ENCODE data around the gene SMTN. TPM values are rescaled to one million over a fixed set of nuclear protein-coding genes. Genes with fewer than 3 reads are reported as not detected.
A peak's percentile ranks its signal among the peaks of the same experiment; 100 is the strongest.

Gene SMTN
- total and polyA plus RNA-seq, 10 of the 15 experiments (the other 5 are each of a cell fraction or from before 2014, with no cell fraction given), result 0.92 to 21.9 (median 4.8) TPM

- TF ChIP-seq, protein P1, sequence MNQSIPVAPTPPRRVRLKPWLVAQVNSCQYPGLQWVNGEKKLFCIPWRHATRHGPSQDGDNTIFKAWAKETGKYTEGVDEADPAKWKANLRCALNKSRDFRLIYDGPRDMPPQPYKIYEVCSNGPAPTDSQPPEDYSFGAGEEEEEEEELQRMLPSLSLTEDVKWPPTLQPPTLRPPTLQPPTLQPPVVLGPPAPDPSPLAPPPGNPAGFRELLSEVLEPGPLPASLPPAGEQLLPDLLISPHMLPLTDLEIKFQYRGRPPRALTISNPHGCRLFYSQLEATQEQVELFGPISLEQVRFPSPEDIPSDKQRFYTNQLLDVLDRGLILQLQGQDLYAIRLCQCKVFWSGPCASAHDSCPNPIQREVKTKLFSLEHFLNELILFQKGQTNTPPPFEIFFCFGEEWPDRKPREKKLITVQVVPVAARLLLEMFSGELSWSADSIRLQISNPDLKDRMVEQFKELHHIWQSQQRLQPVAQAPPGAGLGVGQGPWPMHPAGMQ (IDR thresholded peaks at IDR 0.05; ENCODE audit: borderline replicate concordance), result no peak
- TF ChIP-seq, protein P2, sequence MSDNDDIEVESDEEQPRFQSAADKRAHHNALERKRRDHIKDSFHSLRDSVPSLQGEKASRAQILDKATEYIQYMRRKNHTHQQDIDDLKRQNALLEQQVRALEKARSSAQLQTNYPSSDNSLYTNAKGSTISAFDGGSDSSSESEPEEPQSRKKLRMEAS (IDR thresholded peaks at IDR 0.05; ENCODE audit: low read depth, low read length), result peak; percentile 68
- TF ChIP-seq ASH2L (IDR thresholded peaks at IDR 0.05; ENCODE audit: borderline replicate concordance, low read depth), result no peak
- no peak for TF ChIP-seq ZBED1 (IDR thresholded peaks at IDR 0.05; ENCODE audit: borderline replicate concordance)
- no peak for TF ChIP-seq NR2C2 (IDR thresholded peaks at IDR 0.05; ENCODE audit: borderline replicate concordance, control insufficient read depth, insufficient read length, low read depth)
- no peak for TF ChIP-seq ESRRA (IDR thresholded peaks at IDR 0.05; ENCODE audit: low read length)
- TF ChIP-seq ZNF24 (IDR thresholded peaks at IDR 0.05), result peak; percentile 56; the same call in 1 of the 2 replicates
- no peak for TF ChIP-seq FOXM1 (IDR thresholded peaks at IDR 0.05; ENCODE audit: low read depth, low read length)
- TF ChIP-seq TCF7 (IDR thresholded peaks at IDR 0.05; ENCODE audit: borderline replicate concordance), result no peak
- TF ChIP-seq SPI1 (IDR thresholded peaks at IDR 0.05; ENCODE audit: borderline replicate concordance, insufficient read depth, low read depth, low read length), result no peak
- no peak for TF ChIP-seq PAX8 (IDR thresholded peaks at IDR 0.05)
- no peak for TF ChIP-seq CBX5 (IDR thresholded peaks at IDR 0.05; ENCODE audit: low read depth)
- peak; percentile 93 for TF ChIP-seq RB1 (IDR thresholded peaks at IDR 0.05; ENCODE audit: borderline replicate concordance)
- no peak; the same call in 1 of the 2 replicates for TF ChIP-seq PML (IDR thresholded peaks at IDR 0.05; ENCODE audit: low read length)
- TF ChIP-seq FOS (IDR thresholded peaks at IDR 0.05; ENCODE audit: borderline replicate concordance, extremely low read depth, insufficient read length), result no peak
- TF ChIP-seq, protein P3, sequence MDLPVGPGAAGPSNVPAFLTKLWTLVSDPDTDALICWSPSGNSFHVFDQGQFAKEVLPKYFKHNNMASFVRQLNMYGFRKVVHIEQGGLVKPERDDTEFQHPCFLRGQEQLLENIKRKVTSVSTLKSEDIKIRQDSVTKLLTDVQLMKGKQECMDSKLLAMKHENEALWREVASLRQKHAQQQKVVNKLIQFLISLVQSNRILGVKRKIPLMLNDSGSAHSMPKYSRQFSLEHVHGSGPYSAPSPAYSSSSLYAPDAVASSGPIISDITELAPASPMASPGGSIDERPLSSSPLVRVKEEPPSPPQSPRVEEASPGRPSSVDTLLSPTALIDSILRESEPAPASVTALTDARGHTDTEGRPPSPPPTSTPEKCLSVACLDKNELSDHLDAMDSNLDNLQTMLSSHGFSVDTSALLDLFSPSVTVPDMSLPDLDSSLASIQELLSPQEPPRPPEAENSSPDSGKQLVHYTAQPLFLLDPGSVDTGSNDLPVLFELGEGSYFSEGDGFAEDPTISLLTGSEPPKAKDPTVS (IDR thresholded peaks at IDR 0.05; ENCODE audit: low read depth, low read length), result peak; percentile 45; the same call in 1 of the 2 replicates
- TF ChIP-seq RBBP5 (conservative IDR thresholded peaks at IDR 0.05), result no peak
- TF ChIP-seq MTA3 (IDR thresholded peaks at IDR 0.05; ENCODE audit: borderline replicate concordance, low read length), result no peak
- no peak for TF ChIP-seq YBX1 (IDR thresholded peaks at IDR 0.05)
- no peak for TF ChIP-seq ZBTB11 (CRISPR knock-in tag; IDR thresholded peaks at IDR 0.05)
- 0 out of 2 replicates have a peak, but pooled peaks have one; percentile 68 for TF ChIP-seq ZSCAN29 (IDR thresholded peaks at IDR 0.05)
- TF ChIP-seq CHD1 (IDR thresholded peaks at IDR 0.05; ENCODE audit: low read depth, low read length), result peak; percentile 72; the same call in 1 of the 2 replicates
- no peak for TF ChIP-seq KDM1A (IDR thresholded peaks at IDR 0.05; ENCODE audit: borderline replicate concordance)
- peak; percentile 79 for TF ChIP-seq NKRF (conservative IDR thresholded peaks at IDR 0.05)
These were observed 3.8 kb downstream of the SMTN start (continued) for GRCh38 chr22:31084811-31085492.
